ENCODE results near the gene EFCAB12.

DNA sequence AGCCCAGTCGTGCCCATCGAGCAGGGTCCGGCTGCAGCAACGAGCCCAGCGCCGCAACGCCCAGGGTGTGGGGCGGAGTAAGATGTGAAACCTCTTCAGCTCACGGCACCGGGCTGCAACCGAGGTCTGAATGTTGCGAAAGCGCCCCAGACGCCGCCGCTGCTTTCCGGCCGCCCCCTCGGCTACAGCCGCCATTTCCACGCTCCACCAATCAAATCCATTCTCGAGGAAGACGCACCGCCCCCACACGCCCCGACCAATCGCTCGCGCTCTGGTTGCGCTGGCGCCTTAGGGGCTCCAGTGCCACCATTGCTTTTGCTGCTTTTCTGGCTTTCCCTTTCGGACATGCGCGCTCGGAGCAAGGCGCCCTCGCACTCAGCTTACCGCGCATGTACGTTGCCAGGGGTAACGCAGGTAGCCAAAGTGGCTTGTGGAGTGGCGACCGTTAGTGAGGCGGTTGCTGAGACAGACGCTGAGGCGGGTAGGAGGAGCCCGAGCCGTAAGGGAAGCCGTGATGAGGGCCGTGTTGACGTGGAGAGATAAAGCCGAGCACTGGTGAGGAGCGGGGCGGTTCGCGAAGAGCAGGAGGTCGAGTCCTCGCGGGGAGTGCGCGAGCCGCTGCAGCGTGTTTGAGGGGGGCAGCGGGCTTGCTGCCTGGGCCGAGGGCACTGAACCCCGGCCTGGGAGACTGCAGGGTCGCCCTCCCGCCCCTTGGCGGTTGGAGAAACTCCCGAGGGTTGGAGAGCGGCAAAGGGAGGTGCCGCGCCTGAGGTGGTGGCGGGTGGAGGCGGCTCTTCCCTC lies 11.6 kb upstream of the EFCAB12 start, which contains the start of the genes IFT122 and MBD4:
- TF ChIP-seq, protein P1, sequence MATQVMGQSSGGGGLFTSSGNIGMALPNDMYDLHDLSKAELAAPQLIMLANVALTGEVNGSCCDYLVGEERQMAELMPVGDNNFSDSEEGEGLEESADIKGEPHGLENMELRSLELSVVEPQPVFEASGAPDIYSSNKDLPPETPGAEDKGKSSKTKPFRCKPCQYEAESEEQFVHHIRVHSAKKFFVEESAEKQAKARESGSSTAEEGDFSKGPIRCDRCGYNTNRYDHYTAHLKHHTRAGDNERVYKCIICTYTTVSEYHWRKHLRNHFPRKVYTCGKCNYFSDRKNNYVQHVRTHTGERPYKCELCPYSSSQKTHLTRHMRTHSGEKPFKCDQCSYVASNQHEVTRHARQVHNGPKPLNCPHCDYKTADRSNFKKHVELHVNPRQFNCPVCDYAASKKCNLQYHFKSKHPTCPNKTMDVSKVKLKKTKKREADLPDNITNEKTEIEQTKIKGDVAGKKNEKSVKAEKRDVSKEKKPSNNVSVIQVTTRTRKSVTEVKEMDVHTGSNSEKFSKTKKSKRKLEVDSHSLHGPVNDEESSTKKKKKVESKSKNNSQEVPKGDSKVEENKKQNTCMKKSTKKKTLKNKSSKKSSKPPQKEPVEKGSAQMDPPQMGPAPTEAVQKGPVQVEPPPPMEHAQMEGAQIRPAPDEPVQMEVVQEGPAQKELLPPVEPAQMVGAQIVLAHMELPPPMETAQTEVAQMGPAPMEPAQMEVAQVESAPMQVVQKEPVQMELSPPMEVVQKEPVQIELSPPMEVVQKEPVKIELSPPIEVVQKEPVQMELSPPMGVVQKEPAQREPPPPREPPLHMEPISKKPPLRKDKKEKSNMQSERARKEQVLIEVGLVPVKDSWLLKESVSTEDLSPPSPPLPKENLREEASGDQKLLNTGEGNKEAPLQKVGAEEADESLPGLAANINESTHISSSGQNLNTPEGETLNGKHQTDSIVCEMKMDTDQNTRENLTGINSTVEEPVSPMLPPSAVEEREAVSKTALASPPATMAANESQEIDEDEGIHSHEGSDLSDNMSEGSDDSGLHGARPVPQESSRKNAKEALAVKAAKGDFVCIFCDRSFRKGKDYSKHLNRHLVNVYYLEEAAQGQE (IDR thresholded peaks at IDR 0.05; ENCODE audit: insufficient replicate concordance, low read depth) = peak; percentile 67
- TF ChIP-seq POLR2AphosphoS5 (IDR thresholded peaks at IDR 0.05; ENCODE audit: low read depth) = peak; percentile 87
